ENCODE measurements around the gene GPR42.
"Not testable (repeated sequence)": the region's sequence is repeated elsewhere in the genome, so short reads cannot be mapped to it uniquely, and the experiment has no call there.

The GPR42 gene

DNA sequence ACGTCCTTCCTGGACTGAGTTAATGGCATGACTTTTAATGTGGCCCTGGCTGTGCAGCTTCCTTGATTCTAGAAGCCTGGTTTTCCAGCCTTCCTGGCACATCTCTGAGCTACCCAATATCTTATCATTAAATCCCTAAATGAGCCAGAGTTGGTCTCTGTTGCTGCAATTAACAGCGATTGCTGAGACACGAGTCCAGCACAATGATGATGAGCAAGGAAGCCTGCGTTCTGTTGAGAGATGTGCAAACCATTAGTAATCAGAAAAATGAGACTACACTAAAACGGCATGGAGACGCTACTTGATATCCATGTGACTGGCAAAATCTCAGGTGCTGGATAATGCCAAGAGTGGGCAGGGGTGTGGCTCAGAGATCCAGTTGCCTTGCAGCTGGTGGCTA lies 26.2 kb downstream of the GPR42 start:
- DNase-seq: no peak

DNA sequence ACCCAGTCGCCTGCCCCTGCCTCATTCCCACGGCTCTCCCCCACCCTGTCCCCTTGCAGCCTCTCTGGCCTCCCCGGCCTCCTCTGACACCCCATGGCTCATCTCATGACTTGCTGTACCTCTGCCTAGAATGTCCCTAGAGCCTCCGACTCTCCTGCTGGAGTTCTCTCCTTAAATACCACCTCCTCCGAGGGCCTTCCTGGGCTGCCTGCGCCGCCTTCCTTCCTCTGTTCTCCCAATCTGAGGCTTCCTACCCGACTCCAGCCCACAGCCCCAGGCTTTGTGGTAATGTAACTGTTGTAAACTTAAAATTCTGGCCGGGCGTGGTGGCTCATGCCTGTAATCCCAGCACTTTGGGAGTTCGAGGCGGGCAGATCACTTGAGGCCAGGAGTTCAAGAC lies 27.7 kb downstream of the GPR42 start:
- DNase-seq: no peak

DNA sequence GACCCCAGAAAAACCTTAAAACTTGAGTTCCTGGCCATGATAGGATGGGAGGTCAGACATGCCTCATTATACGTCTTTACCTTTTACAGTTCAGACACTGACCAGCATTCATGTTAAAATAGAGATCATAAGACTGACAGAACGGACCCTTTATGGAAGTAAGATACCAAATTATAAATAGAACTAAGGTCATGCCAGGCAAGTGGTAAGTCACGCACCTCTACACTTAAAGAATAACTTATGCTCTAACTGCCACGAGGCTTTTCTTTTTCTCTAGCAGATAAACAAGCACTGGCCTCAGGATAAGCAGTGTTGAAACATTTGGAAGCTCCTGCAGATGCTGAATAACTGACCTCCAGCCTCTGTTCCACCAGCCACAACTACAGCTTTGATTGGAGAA lies 28.4 kb downstream of the GPR42 start:
- DNase-seq: no peak

DNA sequence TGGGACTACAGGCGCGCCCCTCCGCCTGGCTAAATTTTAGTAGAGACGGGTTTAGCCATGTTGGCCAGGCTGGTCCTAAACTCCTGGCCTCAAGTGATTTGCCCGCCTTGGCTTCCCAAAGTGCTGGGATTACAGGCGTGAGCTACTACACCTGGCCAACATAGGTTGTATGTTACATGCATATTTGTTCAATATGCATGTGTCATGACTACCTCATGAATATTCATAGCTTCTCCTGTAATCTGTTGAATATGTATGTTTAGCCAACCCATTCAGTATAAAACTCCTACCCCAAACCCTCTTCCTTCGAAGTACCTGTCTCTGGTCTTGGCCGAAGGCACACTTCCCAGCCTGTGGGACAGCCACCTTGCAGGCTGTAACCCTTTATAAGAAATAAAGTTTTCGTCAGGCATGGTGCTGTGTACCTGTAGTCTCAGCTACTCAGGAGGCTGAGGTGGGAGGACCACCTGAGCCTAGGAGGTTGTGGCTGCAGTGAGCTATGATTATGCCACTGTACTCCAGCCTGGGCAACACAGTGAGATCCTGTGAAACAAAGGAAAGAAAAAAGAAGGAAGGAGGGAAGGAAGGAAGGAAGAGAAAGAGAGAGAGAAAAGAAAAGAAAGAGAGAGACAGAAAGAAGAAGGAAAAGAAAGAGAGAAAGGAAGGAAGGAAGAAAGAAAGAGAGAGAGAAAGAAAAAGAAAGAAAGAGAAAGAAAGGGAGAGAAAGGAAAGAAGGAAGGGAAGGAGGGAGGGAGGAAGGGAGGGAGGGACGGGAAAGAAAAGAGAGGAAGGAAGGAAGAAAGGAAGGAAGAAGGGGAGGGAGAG lies 29.3 kb downstream of the GPR42 start:
- DNase-seq: no peak

DNA sequence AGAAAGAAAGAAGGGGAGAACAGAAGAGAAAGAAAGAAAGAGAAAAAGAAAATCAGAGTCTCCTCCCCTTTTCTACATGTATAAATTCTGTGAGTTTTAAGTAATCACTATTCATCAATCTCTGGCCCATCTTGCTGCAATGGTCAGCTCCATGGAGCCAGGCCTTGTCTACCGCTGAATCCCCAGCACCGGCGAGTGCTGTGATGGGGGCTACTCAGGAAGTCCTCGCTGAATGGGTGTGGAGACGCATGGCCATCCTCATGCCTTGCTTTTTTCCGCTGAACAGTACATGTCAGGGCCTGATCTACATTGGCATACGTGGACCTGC lies 29.9 kb downstream of the GPR42 start:
- no peak for DNase-seq

DNA sequence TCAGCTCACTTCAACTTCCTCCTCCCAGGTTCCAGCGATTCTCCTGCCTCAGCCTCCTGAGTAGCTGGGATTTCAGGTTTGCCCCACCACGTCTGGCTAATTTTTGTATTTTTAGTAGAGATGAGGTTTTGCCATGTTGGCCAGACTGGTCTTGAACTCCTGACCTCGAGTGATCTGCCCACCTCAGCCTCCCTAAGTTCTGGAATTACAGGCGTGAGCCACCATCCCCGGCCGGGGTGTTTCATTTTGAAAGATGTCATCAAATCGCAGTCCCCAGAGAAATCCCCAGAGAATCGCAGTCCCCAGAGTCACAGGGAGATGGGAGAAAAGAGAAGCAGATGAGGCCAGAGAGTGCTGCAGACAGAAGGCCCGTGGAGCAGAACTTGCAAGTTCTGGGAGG lies 30.5 kb downstream of the GPR42 start:
- not testable (repeated sequence) for DNase-seq

DNA sequence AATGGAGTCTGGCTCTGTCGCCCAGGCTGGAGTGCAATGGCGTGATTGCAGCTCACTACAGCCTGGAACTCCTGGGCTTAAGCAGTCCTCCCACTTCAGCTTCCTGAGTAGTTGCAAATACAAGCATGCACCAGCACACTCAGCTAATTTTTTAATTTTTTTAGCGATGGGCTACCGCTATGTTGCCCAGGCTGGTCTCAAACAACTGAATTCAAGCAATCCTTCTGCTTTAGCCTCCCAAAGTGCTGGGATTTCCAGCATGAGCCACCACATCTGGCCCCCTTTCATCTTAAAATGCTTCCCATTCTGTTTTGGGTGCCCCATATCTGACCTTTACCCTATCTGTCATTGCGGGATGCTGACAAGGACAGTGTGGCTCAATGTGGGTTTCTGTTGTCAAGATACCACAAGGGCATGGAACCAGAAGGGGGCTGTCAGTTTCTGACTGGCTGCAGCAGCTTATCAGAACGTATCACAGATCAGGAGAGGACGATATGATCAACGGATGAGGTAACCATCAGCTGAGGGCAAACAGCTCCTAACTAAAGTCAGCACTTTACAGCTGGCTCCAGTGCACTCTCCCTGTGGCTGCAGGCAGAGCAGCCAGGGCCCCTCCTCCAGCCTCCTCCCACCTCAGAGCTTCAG lies 32.4 kb downstream of the GPR42 start:
- DNase-seq: no peak

DNA sequence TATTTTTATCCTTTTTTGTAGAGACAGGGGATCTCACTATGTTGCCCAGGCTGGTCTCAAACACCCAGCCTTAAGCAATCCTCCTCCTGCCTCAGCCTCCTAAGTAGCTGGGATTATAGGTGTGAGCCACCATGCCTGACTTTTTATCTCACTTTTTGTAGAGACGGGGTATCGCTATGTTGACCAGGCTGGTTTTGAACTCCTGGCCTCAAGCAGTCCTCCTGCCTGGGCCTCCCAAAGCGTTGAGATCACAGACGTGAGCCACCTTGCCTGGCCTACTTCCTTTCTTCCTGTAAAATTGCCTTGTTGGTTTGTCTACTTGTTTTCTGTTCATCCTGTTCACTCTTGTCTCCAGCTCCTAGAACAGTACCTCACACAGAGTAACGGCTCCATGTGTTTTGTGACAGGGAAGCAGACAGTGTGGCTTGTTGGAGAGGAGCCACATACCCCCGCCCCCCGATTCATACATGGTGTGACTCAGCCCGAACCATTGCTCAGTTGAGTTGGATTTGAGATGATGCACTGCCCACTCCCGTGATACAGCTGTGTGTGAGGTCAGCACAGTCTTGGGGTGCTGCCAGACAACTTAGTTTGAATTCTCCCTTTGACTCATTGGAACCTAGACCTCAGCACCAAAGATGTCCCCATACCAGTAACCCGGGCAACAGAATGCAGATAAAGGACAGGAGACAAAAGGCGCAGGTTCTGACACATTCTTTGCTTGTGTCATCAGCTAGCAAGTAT lies 34.2 kb downstream of the GPR42 start:
- DNase-seq: no peak

DNA sequence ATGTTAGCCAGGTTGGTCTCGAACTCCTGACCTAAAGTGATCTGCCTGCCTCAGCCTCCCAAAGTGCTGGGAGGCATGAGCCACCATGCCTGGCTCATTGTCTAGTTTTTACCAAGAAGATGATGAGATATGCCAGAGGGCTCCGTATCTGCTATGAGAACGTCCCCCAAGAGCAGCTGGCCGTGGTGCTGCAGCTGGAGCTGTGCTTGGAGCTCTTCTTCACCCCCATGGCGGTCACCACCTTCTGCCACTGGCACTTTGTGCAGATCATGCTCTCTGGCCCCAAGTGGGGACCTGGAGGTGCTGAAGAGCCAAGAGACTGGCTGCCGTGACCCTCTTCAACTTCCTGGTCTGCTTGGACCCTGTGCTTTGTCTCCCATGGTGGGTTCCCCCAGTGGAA lies 36.8 kb downstream of the GPR42 start:
- no peak for DNase-seq

DNA sequence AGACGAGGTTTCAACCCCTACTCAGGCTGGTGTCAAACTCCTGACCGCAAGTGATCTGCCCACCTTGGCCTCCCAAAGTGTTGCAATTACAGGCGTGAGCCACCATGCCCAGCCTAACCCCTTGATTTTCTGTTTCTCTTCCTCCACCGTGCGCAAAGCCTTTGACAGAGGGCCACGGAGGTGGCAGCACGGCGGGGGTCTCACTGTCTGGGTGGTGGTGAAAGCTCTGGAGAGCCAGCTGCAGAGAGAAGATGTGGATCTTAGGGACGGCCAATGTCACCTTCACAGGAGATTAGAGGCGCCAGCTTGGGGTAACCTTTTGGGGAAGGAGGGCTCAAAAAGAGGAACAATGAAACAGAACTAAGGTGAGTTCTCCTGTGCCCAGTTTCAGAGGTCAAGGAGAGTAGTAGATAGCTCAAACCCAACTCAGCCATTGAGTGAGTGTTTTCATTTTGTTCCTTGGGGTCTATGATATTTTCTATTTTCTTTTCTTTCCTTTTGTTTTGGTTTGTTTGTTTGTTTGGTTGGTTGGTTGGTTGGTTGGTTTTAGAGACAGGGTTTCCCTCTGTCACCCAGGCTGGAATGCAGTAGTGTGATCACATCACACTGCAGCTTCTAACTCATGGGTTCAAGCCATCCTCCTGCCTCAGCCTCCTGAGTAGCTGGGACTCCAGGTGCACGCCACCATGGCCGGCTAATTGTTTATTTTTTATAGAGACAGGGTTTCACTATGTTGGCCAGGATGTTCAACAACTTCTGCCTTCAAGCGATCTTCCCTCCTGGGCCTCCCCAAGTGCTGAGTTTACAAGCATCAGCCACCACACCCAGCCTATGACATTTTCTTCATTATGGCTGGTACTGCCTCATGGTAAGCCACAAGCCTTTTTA lies 37.7 kb downstream of the GPR42 start:
- no peak for DNase-seq

DNA sequence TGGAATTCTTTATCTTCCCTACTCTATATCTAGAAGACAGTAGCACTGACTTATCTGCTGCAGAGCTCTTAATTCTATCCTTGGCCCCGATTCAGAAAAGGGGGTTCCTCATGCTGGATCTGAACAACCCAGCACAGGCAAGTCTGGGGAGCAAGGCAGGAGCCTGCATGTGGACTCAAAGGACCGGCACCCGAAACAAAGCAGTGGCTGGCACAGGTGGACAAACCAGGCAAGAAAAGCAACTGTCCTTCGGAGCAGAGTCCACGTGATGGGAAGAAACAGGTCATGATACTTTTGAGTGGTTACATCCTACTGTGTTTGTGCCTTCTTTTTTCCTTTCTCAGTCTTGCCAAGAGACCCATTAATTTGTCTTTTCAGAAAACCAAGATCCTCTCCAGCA lies 38.3 kb downstream of the GPR42 start:
- no peak for DNase-seq

DNA sequence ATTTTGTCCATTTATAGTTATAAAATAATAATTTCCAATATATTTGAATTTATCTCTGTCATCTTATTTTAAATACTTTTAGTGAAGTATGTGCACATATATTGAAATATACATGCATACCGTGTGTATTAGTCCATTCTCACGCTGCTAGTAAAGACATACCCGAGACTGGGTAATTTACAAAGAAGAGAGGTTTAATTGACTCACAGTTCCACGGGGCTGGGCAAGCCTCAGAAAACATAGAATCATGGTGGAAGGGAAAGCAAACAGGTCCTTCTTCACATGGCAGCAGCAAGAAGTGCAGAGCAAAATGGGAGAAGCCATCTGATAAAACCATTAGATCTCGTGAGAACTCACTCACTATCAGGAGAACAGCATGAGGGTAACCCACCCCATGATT lies 39.6 kb downstream of the GPR42 start:
- no peak for DNase-seq

DNA sequence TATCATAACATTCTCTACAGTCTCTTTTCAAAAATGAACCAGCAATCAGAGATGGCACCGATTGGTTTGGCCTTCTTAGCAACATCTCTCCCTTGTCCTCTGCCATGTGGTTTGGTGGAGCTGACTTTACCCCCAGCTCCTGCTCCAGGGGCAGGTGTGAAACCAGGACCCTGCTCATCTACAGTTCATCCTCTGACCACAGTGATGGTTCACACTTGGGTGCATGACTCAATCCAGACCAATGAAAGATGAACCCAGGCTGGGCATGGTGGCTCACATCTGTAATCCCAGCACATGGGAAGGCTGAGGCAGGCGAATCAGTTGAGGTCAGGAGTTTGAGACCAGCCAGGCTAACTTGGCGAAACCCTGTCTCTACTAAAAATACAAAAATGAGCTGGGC lies 43.6 kb downstream of the GPR42 start:
- DNase-seq: no peak

DNA sequence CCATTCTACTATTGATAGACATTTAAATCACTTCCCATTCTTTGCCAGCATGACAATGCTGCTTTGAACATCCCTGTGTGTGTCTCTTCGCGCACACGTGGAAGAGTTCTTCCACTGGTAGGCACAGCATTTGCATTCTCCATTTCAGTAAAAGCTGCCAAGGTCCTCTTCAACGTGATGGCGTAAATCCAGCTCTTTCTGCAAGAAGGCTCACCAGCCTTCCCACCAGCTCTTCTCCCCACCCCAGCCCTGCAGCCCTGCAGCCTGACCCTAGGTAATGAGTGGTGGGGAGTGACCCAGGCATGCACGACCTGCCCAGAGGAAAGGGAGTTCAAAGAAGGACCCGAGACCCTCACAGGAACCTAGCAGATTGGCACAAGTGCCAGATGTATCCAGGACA lies 45.5 kb downstream of the GPR42 start:
- no peak for DNase-seq

DNA sequence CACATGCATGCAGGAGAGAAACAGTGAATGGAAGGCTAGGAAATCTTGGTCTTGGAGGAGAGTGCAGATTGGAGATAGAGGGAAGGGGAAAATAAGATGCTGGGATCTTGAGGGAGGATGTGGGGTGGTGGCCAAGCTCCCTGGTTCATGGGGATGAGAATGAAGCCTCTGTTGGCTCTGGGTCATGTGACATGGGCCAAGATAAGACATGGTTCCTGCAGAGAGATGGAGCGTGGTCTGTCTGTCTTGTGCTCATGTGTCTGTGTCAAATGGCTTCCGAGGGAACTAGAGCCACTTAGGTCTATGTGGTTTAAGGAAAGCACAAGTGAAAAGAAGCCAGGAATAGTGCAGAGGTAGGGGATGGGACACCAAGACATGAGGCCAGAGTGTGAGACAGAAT lies 46.4 kb downstream of the GPR42 start:
- DNase-seq: no peak

DNA sequence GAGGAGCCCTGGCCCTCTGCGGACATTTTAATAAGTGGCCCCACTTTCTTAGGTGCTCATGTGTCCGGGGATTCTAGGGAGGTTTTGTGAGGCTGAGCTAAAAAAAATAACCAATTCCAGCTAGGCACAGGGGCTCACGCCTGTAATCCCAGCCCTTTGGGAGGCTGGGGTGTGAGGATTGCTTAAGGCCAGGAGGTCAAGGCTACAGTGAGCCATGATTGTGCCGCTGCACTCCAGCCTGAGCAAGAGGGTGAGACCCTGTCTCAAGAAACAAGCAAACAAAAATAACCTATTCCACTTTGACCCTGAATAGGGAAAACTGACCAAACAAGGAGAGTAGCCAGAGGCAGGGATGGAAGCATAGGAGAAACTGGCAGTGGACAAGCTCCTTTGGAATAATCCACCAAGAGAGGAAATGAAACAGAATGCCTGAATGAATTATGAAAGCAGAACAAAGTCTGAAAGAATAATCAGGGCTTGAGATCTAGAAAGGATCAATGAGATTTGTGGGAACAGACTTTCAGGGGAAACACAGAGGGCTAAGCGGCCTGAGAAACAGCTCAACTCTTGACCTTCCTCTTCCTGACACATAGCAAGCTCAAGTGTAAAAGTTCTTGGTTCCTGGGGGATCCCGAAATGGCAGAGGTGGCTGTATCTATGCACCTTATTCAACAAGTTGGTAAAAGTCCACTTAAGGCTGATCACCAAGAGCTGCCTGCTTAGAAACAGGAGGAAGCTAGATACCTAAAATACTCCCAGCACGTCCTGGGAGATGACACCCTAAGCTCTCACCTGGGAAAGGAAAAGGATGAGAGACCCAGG lies 47.1 kb downstream of the GPR42 start:
- no peak for DNase-seq

DNA sequence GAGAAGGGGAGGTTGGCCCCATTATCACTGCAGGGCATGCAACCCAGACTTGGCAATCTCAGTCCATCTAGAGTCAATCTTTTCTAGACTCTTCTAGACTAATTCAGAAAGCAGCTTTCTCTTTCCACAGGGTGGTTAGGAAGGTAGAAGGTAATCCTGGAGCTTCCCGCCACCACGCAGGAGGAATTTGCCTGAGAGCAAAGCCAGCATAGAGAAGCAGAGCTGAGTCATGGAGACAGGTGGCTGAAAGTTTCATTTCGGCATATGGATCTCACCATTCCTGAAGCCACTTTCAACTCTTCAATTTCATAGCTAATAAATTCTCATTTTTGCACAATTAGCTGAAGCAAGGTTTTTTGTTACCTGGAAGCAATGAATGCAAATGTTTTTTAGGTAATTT lies 48.2 kb downstream of the GPR42 start:
- DNase-seq: no peak

DNA sequence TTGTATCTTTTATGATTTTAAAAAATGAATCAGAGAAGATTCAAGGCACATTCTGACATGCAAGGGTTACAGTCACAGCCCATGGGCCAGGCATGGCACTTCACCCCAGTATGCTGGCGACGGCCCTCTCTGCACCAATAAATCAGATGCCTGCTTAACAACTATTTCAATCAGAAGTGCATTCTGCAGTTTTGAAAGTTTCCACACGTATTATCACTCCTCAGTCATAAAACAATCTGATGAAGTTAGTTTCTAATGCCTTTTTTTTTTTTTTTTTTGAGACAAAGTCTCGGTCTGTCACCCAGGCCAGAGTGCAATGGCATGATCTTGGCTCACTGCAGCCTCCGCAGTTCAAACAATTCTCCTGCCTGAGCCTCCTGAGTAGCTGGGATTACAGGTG lies 48.9 kb downstream of the GPR42 start:
- DNase-seq: no peak

DNA sequence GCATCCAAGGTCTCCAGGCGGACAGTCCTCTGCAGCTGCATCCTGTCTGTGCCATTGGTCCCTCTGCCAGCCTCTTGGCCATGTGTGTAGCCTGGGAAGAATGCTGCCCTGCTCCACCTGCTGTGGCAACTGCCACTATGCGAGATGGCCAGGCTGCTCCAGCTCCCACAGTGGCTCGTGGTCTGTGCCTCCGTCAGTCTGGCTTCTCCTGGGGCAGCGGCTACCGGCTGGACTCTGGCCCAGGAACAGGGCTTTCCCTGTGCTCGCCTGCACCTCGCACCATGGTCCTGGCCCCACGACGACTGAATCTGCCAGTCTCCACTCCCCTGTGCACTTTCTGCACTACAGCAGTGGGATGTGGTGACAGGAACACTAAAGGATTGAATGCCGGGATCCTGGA lies 50.5 kb downstream of the GPR42 start:
- DNase-seq: no peak

Data from CD4-positive, alpha-beta T cell treated with Interleukin-17A for 4 hours (primary cell).